ACHN (cell line): ENCODE data around the gene ZNF277.
"Not testable (repeated sequence)": the region's sequence is repeated elsewhere in the genome, so short reads cannot be mapped to it uniquely, and the experiment has no call there.

Experiments used
- DNase-seq: peaks from one replicate; pipeline ENCODE4 v3.0.0-alpha.2; 2015
- in situ Hi-C: cut with HindIII; loops from 2 replicates; pipeline ENCODE4 v1.10.0; 2017; ENCODE audit warnings: low sequenced_read_pairs, low pct_ligation_motif_present, low pct_unique_long_range_greater_than_20kb

Gene ZNF277

GRCh38 chr7:112361154-112361553, 154.7 kb downstream of the ZNF277 start:
- no peak for DNase-seq
- in situ Hi-C loops: no loop called here

DNA sequence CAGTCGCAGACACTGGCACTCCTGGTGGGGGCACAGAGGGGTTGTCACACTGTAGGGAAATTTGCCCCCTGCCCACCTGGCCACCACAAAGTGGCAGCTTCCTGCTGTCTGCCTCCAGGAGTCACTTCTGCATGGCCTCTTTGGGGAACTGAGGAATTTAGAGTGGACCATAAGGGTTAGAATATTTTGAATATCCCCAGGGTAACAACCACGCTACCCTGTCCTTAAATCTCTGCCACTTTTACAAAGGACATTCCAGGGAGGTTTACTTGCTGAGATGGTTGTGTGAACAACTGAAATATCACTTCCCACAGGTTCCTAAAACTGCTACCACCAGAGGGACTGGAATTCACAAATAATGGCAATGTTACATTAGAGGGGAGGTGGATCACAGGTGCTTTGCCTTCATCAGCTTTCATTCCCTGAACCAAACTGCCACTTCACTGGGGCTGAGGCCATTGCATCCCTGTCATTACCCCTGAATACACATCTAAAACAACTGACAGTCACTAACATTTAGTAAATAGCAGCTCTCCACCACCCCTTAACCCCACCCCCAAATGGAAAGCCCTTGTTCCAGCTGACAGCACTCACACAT, 155.7 kb downstream of the ZNF277 start:
- in situ Hi-C loops: no loop called here
- DNase-seq: no peak

- in situ Hi-C loops: no loop called here
- no peak for DNase-seq
These were observed 156.2 kb downstream of the ZNF277 start for GRCh38 chr7:112362731-112363131.

DNA sequence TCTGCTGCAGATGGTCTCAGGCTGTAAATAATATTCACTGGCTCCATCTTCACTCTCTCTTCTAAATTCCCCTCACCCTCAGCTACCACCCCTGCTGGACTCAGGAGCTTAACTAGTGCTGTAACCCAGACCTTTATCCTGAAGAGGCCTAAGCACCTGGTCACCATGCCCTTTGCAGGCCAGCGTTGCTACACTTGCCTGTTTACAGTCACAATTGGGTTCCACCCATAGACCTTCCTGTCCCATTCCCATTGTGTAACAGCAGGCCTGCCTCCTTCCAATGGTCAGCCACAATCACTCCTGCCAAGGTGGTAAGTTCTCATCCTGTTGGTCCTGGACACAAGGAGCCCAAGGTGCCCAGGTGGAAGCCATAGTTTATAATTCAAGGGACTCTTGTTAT, 157.9 kb downstream of the ZNF277 start:
- DNase-seq: no peak
- in situ Hi-C loops: no loop called here

GRCh38 chr7:112365551-112365950, 159.1 kb downstream of the ZNF277 start:
- in situ Hi-C loops: no loop called here
- DNase-seq: no peak

GRCh38 chr7:112366886-112367285, 160.4 kb downstream of the ZNF277 start:
- DNase-seq: no peak
- in situ Hi-C loops: no loop called here

DNA sequence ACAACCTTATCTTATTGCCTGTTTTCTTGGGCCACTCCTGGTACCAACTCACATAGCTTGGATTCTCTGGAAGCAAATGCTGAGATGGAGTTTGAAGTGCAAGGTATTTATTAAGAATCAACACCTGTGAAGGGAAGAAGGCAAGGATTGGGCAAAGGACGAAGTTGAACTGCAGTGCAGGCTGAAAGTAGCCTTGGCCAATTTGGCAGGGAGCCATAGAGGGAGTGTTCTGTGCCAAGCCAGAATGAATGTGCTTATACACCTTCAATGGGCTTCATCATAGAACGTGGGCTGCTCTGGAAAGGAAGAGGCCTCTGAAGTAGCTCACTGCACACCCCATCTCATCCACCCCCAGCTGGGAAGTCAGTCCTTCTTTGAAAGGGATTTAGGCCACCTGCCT, 163.9 kb downstream of the ZNF277 start:
- DNase-seq: no peak
- in situ Hi-C loops: no loop called here

DNA sequence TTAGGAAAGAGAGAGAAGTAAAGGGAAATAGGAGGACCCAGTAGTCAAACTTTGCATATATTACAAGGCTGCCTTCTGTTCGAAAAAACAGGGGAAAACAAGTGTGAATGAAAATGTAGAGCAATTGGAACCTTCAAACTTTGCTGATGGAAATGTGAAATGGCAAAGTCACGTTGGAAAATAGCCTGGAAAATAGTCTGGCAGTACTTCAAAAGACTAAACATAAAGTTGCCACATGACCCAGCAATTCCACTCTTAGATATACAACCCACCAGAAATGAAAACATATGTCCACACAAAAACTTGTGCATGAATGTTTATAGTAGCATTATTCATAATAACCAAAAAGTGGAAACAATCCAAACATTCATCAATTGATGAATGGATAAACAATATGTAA, 165.2 kb downstream of the ZNF277 start:
- in situ Hi-C loops: no loop called here
- no peak for DNase-seq

GRCh38 chr7:112372101-112372500, 165.6 kb downstream of the ZNF277 start:
- in situ Hi-C loops: no loop called here
- no peak for DNase-seq

DNA sequence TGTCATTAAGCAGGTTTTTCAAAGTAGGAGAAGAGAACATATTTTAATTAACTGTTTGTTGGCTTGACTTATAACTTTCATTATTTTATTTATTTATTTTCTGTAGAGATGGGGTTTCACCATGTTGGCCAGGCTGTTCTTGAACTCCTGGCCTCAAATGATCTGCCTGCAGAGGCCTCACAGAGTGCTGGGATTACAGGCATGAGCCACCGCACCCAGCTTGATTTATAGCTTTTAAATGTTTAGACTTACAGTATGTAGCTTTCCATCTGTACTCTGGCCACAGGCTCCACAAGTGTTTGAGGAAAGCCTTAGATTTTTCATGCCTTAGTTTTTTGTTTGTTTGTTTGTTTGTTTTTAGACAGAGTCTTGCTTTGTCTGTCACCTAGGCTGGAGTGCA, 171.1 kb downstream of the ZNF277 start:
- no peak for DNase-seq
- in situ Hi-C loops: no loop called here

DNA sequence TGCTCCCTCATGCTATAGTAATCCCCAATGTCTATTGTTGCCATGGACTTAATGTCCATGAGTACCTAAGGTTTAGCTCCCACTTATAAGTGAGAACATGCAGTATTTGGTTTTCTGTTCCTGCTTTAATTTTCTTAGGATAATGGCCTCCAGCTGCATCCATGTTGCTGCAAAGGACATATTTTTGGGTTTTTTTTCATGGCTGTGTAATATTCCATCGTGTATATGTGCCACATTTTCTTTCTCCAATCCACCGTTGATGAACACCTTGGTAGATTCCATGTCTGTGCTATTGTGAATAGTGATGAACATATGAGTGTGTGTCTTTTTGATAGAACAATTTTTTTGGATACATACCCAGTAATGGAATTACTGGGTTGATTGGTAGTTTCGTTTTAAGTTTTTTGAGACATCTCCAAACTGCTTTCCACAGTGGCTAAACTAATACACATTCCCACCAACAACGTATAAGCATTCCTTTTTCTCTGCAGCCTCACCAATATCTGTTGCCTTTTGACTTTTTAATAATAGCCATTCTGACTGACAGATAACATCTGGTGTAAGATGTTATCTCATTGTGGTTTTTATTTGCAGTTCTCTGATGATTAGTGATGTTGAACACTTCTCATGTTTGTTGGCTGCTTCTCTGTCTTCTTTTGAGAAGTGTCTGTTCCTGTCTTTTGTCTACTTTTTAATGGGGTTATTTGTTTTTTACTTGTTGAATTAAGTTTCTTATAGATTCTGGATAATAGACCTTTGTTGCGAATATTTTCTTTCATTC, 175.0 kb downstream of the ZNF277 start:
- in situ Hi-C loops: no loop called here
- no peak for DNase-seq

- in situ Hi-C loops: no loop called here
- DNase-seq: peak; percentile 37
These were observed 177.3 kb downstream of the ZNF277 start for GRCh38 chr7:112383671-112384417.

- in situ Hi-C loops: no loop called here
- no peak for DNase-seq
These were observed 179.0 kb downstream of the ZNF277 start for GRCh38 chr7:112385516-112385915.

DNA sequence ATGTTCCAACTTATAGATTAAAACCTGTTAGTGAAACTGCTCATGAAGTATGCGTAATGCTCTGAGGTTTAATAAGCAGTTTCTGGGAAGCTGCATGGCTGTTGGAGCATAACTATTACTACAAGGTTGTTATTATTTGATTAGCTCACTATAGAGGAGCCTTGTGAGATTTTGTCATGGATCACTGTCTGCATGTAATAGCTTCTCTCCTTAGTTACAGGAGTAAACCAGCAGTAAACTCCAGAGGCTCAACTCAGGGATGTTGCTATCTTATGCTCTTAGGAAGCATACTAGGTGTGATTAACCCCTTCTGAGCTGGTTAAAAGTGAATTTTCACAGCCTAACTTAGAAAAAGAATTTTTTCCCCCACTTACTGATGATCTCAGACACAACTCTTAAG, 180.1 kb downstream of the ZNF277 start:
- in situ Hi-C loops: no loop called here

GRCh38 chr7:112390167-112390566, 183.7 kb downstream of the ZNF277 start:
- in situ Hi-C loops: no loop called here

More for the DNA sequence above, 180.1 kb downstream of the ZNF277 start:
- DNase-seq: no peak

DNA sequence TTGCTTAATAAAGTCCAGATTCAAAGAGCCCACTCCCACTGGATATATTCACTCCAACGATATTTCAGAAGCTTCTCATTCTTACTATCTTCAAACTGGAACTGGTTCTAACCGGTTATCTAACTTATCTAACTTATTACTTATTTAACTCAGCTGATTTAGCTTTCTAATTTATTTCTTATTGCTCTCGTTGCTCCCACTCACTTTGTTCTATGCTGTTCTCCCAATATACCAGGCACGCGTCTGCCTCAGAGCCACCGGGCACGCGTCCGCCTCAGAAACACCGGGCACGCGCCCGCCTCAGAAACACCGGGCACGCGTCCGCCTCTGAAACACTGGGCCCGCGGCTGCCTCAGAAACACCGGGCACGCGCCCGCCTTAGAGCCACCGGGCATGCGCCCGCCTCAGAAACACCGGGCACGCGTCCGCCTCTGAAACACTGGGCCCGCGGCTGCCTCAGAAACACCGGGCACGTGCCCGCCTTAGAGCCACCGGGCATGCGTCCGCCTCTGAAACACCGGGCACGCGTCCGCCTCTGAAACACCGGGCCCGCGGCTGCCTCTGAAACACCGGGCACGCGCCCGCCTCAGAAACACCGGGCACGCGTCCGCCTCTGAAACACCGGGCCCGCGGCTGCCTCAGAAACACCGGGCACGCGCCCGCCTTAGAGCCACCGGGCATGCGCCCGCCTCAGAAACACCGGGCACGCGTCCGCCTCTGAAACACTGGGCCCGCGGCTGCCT, 184.8 kb downstream of the ZNF277 start:
- peak; percentile 67 for DNase-seq
- in situ Hi-C loops: not testable (repeated sequence)

More at GRCh38 chr7:112390167-112390566, 183.7 kb downstream of the ZNF277 start:
- DNase-seq: no peak

DNA sequence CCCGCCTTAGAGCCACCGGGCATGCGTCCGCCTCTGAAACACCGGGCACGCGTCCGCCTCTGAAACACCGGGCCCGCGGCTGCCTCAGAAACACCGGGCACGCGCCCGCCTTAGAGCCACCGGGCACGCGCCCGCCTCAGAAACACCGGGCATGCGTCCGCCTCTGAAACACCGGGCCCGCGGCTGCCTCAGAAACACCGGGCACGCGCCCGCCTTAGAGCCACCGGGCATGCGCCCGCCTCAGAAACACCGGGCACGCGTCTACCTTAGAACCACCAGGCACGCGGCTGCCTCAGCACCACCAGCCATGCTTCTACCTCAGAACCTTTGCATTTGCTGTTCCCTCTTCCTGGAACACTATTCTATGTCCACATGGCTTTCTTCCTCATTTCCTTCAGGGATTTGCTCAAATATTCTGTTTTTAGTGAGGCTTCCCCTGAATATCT, 185.4 kb downstream of the ZNF277 start:
- peak; percentile 81 for DNase-seq
- in situ Hi-C loops: not testable (repeated sequence)
